HEK293 (cell line): ENCODE measurements around the gene IL1RAP.

ENCODE experiments used
- CTCF ChIA-PET: fragments of 350-600 bp; formaldehyde crosslinking; extraction: SDS; loops from one replicate; lab custom pipeline; 2021; ENCODE audit warnings: antibody characterized with exemption; lab: Yijun Ruan, JAX
- POLR2A ChIA-PET: fragments of 300-600 bp; formaldehyde crosslinking; extraction: SDS; loops from one replicate; lab custom pipeline; 2020; ENCODE audit warnings: antibody characterized with exemption, inconsistent platforms; lab: Yijun Ruan, JAX
- H3K27ac ChIP-seq: fragments of 200-500 bp; sonication (Bioruptor generic); 2 replicates; pipeline ENCODE4 v1.5.1; 2014; ENCODE audit warnings: low read depth, low read length, control low read depth, inconsistent platforms; ENCODE audit errors: extremely low read depth
- H3K36me3 ChIP-seq, 2 experiments: fragments of 200-500 bp in 1 of 2; sonication (Bioruptor generic) in 1 of 2; 1 replicate in 1 of 2; 2 replicates in 1 of 2; pipeline ENCODE4 v1.5.1; 2014 to 2017; ENCODE audit warnings: inconsistent platforms in 2 of 2, low read length in 2 of 2; ENCODE audit not compliant: control insufficient read depth in 2 of 2, insufficient read depth in 1 of 2
- H3K4me1 ChIP-seq: fragments of 200-500 bp; sonication (Bioruptor generic); 2 replicates; pipeline ENCODE4 v1.5.1; 2014; ENCODE audit warnings: mild to moderate bottlenecking, low read length, inconsistent platforms; ENCODE audit not compliant: control insufficient read depth, insufficient read depth
- H3K4me3 ChIP-seq: 2 replicates; pipeline ENCODE4 v1.5.1; 2011; ENCODE audit warnings: low read depth, mild to moderate bottlenecking, control low read depth, low read length, moderate library complexity
- H3K9me3 ChIP-seq: fragments of 200-500 bp; sonication (Bioruptor generic); 2 replicates; pipeline ENCODE4 v1.5.1; 2014; ENCODE audit warnings: low read depth, low read length, inconsistent platforms; ENCODE audit not compliant: control insufficient read depth, insufficient read depth
- HOXA7 ChIP-seq: sonication (generic); formaldehyde crosslinking; IDR thresholded peaks from 2 replicates; pipeline ENCODE4 v1.8.1; 2022; ENCODE audit warnings: missing genetic modification reagents, borderline replicate concordance
- HOXD13 ChIP-seq: sonication (generic); formaldehyde crosslinking; IDR thresholded peaks from 2 replicates; pipeline ENCODE4 v1.8.0; 2022; ENCODE audit warnings: missing genetic modification reagents, borderline replicate concordance
- KLF10 ChIP-seq: fragments of 450-650 bp; IDR thresholded peaks from 2 replicates; pipeline ENCODE4 v1.5.1; 2018; ENCODE audit warnings: missing biosample characterization, mild to moderate bottlenecking, missing genetic modification characterization
- MEIS1 ChIP-seq: sonication (generic); formaldehyde crosslinking; IDR thresholded peaks from 2 replicates; pipeline ENCODE4 v1.8.1; 2022; ENCODE audit warnings: missing genetic modification reagents, mild to moderate bottlenecking, borderline replicate concordance
- MZF1 ChIP-seq: fragments of 450-650 bp; formaldehyde crosslinking; IDR thresholded peaks from 2 replicates; pipeline ENCODE4 v1.5.1; 2017; ENCODE audit warnings: missing biosample characterization, missing genetic modification characterization, borderline replicate concordance
- ZNF274 ChIP-seq, 2 experiments: fragments of 200-500 bp in 1 of 2; fragments of 450-650 bp in 1 of 2; sonication (Bioruptor generic) in 1 of 2; formaldehyde crosslinking in 1 of 2; IDR thresholded peaks; 2 replicates each; pipeline versions ENCODE4 v1.5.1 to v1.6.1; 2014 to 2016; ENCODE audit warnings: borderline replicate concordance in 1 of 2, inconsistent platforms in 1 of 2, low read length in 1 of 2, missing biosample characterization in 1 of 2, missing genetic modification characterization in 1 of 2
- ZNF366 ChIP-seq: fragments of 450-650 bp; formaldehyde crosslinking; conservative IDR thresholded peaks from 2 replicates; pipeline ENCODE4 v1.5.1; 2016; ENCODE audit warnings: missing biosample characterization, missing genetic modification characterization
- ZNF518A ChIP-seq: fragments of 450-650 bp; formaldehyde crosslinking; conservative IDR thresholded peaks from 2 replicates; pipeline ENCODE4 v1.5.1; 2016; ENCODE audit warnings: low read depth, missing biosample characterization, missing genetic modification characterization
- ZNF621 ChIP-seq: fragments of 450-650 bp; formaldehyde crosslinking; IDR thresholded peaks from 2 replicates; pipeline ENCODE4 v1.5.1; 2017; ENCODE audit warnings: missing biosample characterization, missing genetic modification characterization
- ZSCAN30 ChIP-seq: fragments of 450-650 bp; IDR thresholded peaks from 2 replicates; pipeline ENCODE4 v1.5.1; 2018; ENCODE audit warnings: missing biosample characterization, mild to moderate bottlenecking, missing genetic modification characterization, moderate library complexity
- TF ChIP-seq, protein P1 (sequence below): fragments of 450-650 bp; formaldehyde crosslinking; IDR thresholded peaks from 2 replicates; pipeline ENCODE4 v1.5.1; 2017; ENCODE audit warnings: missing biosample characterization, missing genetic modification characterization

Gene IL1RAP

DNA sequence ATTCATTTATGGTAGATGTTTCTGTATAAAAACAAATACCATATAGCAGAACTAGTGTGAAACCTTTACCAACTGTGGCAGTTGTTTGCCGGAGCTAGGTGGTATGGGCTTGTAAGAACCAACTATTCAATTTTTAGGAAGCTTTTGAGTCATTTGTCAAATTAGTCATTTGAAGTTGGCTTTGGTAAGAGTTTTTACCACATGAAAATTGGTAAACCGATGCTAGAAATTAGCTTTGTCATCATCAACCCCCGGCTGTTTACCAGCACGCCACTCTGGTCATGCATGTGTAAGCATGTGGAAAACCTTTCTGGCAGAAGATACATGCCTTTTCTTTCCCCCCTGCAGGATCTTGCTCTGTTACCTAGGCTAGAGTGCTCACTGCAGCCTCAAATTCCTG, 63.3 kb downstream of the IL1RAP start:
- no peaks in the 10 kb centered on the region for H3K36me3 ChIP-seq
- POLR2A ChIA-PET: no interaction called here
- CTCF ChIA-PET: no interaction called here
- H3K27ac ChIP-seq: no peak overlapping the region
- no peaks in the 10 kb centered on the region for H3K4me1 ChIP-seq
- H3K4me3 ChIP-seq: no peak overlapping the region
- H3K9me3 ChIP-seq: no peaks in the 10 kb centered on the region
- TF ChIP-seq KLF10 (tag by site-specific recombination) (no peak), HOXA7 (no peak), ZNF518A (tag by site-specific recombination) (no peak)

- H3K4me3 ChIP-seq: no peak overlapping the region
- ChIA-PET CTCF (no interaction called here), POLR2A (no interaction called here)
- H3K9me3 ChIP-seq: no peaks in the 10 kb centered on the region
- no peaks in the 10 kb centered on the region for H3K4me1 ChIP-seq
- TF ChIP-seq, protein P1, sequence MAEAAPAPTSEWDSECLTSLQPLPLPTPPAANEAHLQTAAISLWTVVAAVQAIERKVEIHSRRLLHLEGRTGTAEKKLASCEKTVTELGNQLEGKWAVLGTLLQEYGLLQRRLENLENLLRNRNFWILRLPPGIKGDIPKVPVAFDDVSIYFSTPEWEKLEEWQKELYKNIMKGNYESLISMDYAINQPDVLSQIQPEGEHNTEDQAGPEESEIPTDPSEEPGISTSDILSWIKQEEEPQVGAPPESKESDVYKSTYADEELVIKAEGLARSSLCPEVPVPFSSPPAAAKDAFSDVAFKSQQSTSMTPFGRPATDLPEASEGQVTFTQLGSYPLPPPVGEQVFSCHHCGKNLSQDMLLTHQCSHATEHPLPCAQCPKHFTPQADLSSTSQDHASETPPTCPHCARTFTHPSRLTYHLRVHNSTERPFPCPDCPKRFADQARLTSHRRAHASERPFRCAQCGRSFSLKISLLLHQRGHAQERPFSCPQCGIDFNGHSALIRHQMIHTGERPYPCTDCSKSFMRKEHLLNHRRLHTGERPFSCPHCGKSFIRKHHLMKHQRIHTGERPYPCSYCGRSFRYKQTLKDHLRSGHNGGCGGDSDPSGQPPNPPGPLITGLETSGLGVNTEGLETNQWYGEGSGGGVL (tag by site-specific recombination): no peak
- no peaks in the 10 kb centered on the region for H3K36me3 ChIP-seq
- H3K27ac ChIP-seq: no peak overlapping the region
Observed at GRCh38 chr3:190579514-190580137, 65.7 kb downstream of the IL1RAP start.

DNA sequence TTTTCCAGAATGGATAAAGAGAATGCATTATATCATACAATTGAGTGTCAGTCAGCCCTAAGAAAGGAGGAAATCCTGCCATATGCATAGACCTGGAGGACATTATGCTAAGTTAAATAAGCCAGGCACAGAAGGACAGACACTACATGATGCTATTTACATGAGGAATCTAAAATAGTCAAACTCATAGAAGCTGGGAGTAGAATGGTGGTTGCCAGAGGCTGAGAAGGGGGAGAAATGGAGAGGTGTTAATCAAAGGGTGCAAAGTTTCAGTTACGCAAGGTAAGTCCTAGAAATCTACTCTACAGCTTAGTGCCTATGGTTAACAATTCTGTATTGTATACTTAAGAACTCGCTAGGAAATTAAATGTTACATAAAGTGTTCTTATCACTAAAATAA, 66.5 kb downstream of the IL1RAP start:
- Histone ChIP-seq H3K27ac (no peak overlapping the region), H3K4me3 (no peak overlapping the region), H3K36me3 (no peaks in the 10 kb centered on the region), H3K4me1 (no peaks in the 10 kb centered on the region), H3K9me3 (no peaks in the 10 kb centered on the region)
- ChIA-PET CTCF (no interaction called here), POLR2A (no interaction called here)
- no peak for TF ChIP-seq ZNF621 (tag by site-specific recombination)
- TF ChIP-seq ZNF274 (IDR thresholded peaks at IDR 0.05; ENCODE audit: low read length): no peak
- TF ChIP-seq ZNF274 (tag by site-specific recombination; IDR thresholded peaks at IDR 0.05; ENCODE audit: borderline replicate concordance): no peak

GRCh38 chr3:190581041-190581541, 67.2 kb downstream of the IL1RAP start:
- no peak overlapping the region for H3K27ac ChIP-seq
- H3K9me3 ChIP-seq: no peaks in the 10 kb centered on the region
- TF ChIP-seq MZF1 (no peak), HOXD13 (CRISPR knock-in tag) (no peak), MEIS1 (CRISPR knock-in tag) (no peak), ZNF366 (no peak), ZSCAN30 (no peak)
- ChIA-PET CTCF (interaction anchor here (0.6 kb wide), 1 partner anchor 68 kb away, joined by 3 read pairs; no protein-coding TSS in a partner anchor), POLR2A (no interaction called here)
- H3K36me3 ChIP-seq: no peaks in the 10 kb centered on the region
- no peak overlapping the region for H3K4me3 ChIP-seq
- H3K4me1 ChIP-seq: no peaks in the 10 kb centered on the region
